Naive thymus-derived CD8-positive, alpha-beta T cell (primary cell): ENCODE measurements around the gene LAMC2. TPM values are rescaled to one million over a fixed set of nuclear protein-coding genes. Genes with fewer than 3 reads are reported as not detected.
A peak's percentile ranks its signal among the peaks of the same experiment; 100 is the strongest.

Experiments used
- ATAC-seq, 2 donors: fragments of 150-1000 bp; cut with Tn5 transposase in 1 of 2; sonication (Bioruptor Pico), chemical (Tn5 transposase) in 1 of 2; 1 replicate in 1 of 2; 2 replicates in 1 of 2; pipeline ENCODE4 v1.10.0; 2021; ENCODE audit warnings: mild to moderate bottlenecking in 2 of 2, moderate library complexity in 2 of 2
- POLR2A ChIA-PET: fragments of 350-600 bp; sonication (Branson Sonifier 250); formaldehyde crosslinking; loops from one replicate; lab custom pipeline; 2021; ENCODE audit warnings: antibody characterized with exemption; lab: Charles Lee
- DNase-seq, 10 donors: peaks; one replicate each; pipeline versions ENCODE4 v3.0.0 to v3.0.0-alpha.2; 2020 to 2022
- H3K27ac Mint-ChIP-seq, 10 donors: one replicate each; pipeline ENCODE4 v1.8.0; 2020 to 2022; ENCODE audit warnings: mild to moderate bottlenecking in 10 of 10, mixed read lengths in 10 of 10, moderate library complexity in 4 of 10, inconsistent platforms in 1 of 10
- H3K27me3 Mint-ChIP-seq, 5 donors: one replicate each; pipeline ENCODE4 v1.8.0; 2021 to 2022; ENCODE audit warnings: mixed read lengths in 5 of 5
- H3K36me3 Mint-ChIP-seq, 3 donors: one replicate each; pipeline ENCODE4 v1.8.0; 2020 to 2022; ENCODE audit warnings: mixed read lengths in 3 of 3, mild to moderate bottlenecking in 2 of 3, inconsistent platforms in 1 of 3
- H3K4me1 Mint-ChIP-seq, 4 donors: one replicate each; pipeline ENCODE4 v1.8.0; 2021 to 2022; ENCODE audit warnings: mixed read lengths in 4 of 4
- H3K4me3 Mint-ChIP-seq, 10 donors: one replicate each; pipeline ENCODE4 v1.8.0; 2020 to 2022; ENCODE audit warnings: mild to moderate bottlenecking in 10 of 10, mixed read lengths in 10 of 10, moderate library complexity in 6 of 10, inconsistent platforms in 1 of 10
- H3K9me3 Mint-ChIP-seq, 9 donors: one replicate each; pipeline ENCODE4 v1.8.0; 2020 to 2022; ENCODE audit warnings: mixed read lengths in 9 of 9, mild to moderate bottlenecking in 3 of 9, inconsistent platforms in 1 of 9, moderate library complexity in 1 of 9
- polyA plus RNA-seq, 3 donors: library from polyadenylated mRNA; unstranded; fragments of 300-500 nt; fragmentation: Illumina TruSeq; gene quantifications; one replicate each; pipeline ENCODE4 v1.2.3, GENCODE V29; 2021
- total RNA-seq, 8 experiments: library from RNA in 2 of 8; stranded (reverse) in 2 of 8; gene quantifications; one replicate each; pipeline ENCODE4 v1.2.3 and lab custom pipeline; 2021 to 2026

Gene LAMC2
- total and polyA plus RNA-seq, 5 experiments from 2014 or later, result not detected

GRCh38 chr1:183279835-183280234 is 93.8 kb downstream of the LAMC2 start:
- Mint-ChIP-seq H3K4me3 (no peak overlapping the region), H3K27me3 (peaks cover 0 to 22% (median 10%) of the 10 kb centered on the region in 5 donors), H3K36me3 (no peaks in the 10 kb centered on the region), H3K27ac (peak overlapping the region in 2 of 10 donors; percentile 57 to 71), H3K4me1 (peaks cover 0 to 4% (median 1%) of the 10 kb centered on the region in 4 donors), H3K9me3 (no peaks in the 10 kb centered on the region)
- no peak for DNase-seq
- no peak for ATAC-seq
- POLR2A ChIA-PET, result no interaction called here

- no peak overlapping the region for H3K27ac Mint-ChIP-seq
- H3K9me3 Mint-ChIP-seq, result no peaks in the 10 kb centered on the region
- no peak overlapping the region for H3K4me3 Mint-ChIP-seq
- ATAC-seq, result no peak
- POLR2A ChIA-PET, result no interaction called here
- no peak for DNase-seq
- H3K36me3 Mint-ChIP-seq, result no peaks in the 10 kb centered on the region
- H3K4me1 Mint-ChIP-seq, result peaks cover 0 to 4% (median 1%) of the 10 kb centered on the region in 4 donors
- H3K27me3 Mint-ChIP-seq, result peaks cover 0 to 22% (median 10%) of the 10 kb centered on the region in 5 donors
Observed at GRCh38 chr1:183281039-183281438, 95.0 kb downstream of the LAMC2 start.

GRCh38 chr1:183281553-183282091 is 95.6 kb downstream of the LAMC2 start:
- H3K4me1 Mint-ChIP-seq, result peaks cover 0 to 4% (median 1%) of the 10 kb centered on the region in 4 donors
- DNase-seq (peak; percentile 32 to 76 (median 52)), ATAC-seq (peak; percentile 61 to 68)
- H3K27me3 Mint-ChIP-seq, result peaks cover 0 to 22% (median 10%) of the 10 kb centered on the region in 5 donors
- POLR2A ChIA-PET, result interaction anchor here (0.6 kb wide), 1 partner anchor 309 kb away, joined by 5 read pairs; no protein-coding TSS in a partner anchor
- H3K36me3 Mint-ChIP-seq, result no peaks in the 10 kb centered on the region
- H3K4me3 Mint-ChIP-seq, result no peak overlapping the region
- peak overlapping the region in 1 of 10 donors; percentile 4 for H3K27ac Mint-ChIP-seq
- no peaks in the 10 kb centered on the region for H3K9me3 Mint-ChIP-seq

- POLR2A ChIA-PET, result interaction anchor here (0.6 kb wide), 1 partner anchor 309 kb away, joined by 5 read pairs; no protein-coding TSS in a partner anchor
- DNase-seq (no peak), ATAC-seq (no peak)
- no peaks in the 10 kb centered on the region for H3K36me3 Mint-ChIP-seq
- peak overlapping the region in 1 of 10 donors; percentile 60 for H3K27ac Mint-ChIP-seq
- H3K9me3 Mint-ChIP-seq, result no peaks in the 10 kb centered on the region
- H3K27me3 Mint-ChIP-seq, result peaks cover 0 to 22% (median 10%) of the 10 kb centered on the region in 5 donors
- H3K4me3 Mint-ChIP-seq, result no peak overlapping the region
- H3K4me1 Mint-ChIP-seq, result peaks cover 0 to 4% (median 1%) of the 10 kb centered on the region in 4 donors
Observed at GRCh38 chr1:183282101-183282855, 96.2 kb downstream of the LAMC2 start.

- H3K4me1 Mint-ChIP-seq, result peaks cover 0 to 4% (median 1%) of the 10 kb centered on the region in 4 donors
- H3K27me3 Mint-ChIP-seq, result peaks cover 0 to 22% (median 10%) of the 10 kb centered on the region in 5 donors
- no peak overlapping the region for H3K4me3 Mint-ChIP-seq
- POLR2A ChIA-PET, result no interaction called here
- H3K36me3 Mint-ChIP-seq, result no peaks in the 10 kb centered on the region
- peak overlapping the region in 1 of 10 donors; percentile 21 for H3K27ac Mint-ChIP-seq
- DNase-seq (no peak), ATAC-seq (no peak)
- no peaks in the 10 kb centered on the region for H3K9me3 Mint-ChIP-seq
Observed at GRCh38 chr1:183283286-183283685, 97.2 kb downstream of the LAMC2 start.

- H3K27ac Mint-ChIP-seq, result no peak overlapping the region
- H3K4me1 Mint-ChIP-seq, result peaks cover 0 to 4% (median 1%) of the 10 kb centered on the region in 4 donors
- no peak for ATAC-seq
- no peaks in the 10 kb centered on the region for H3K9me3 Mint-ChIP-seq
- POLR2A ChIA-PET, result no interaction called here
- no peak overlapping the region for H3K4me3 Mint-ChIP-seq
- H3K36me3 Mint-ChIP-seq, result no peaks in the 10 kb centered on the region
- peaks cover 0 to 22% (median 10%) of the 10 kb centered on the region in 5 donors for H3K27me3 Mint-ChIP-seq
- no peak for DNase-seq
Observed at GRCh38 chr1:183284086-183284485, 98.0 kb downstream of the LAMC2 start.

- Mint-ChIP-seq H3K27ac (no peak overlapping the region), H3K9me3 (no peaks in the 10 kb centered on the region), H3K4me1 (peaks cover 0 to 4% (median 0%) of the 10 kb centered on the region in 4 donors), H3K27me3 (peaks cover 0 to 22% (median 10%) of the 10 kb centered on the region in 5 donors), H3K4me3 (no peak overlapping the region), H3K36me3 (no peaks in the 10 kb centered on the region)
- POLR2A ChIA-PET, result no interaction called here
- no peak for DNase-seq
- ATAC-seq, result no peak
Observed at GRCh38 chr1:183285256-183285655, 99.2 kb downstream of the LAMC2 start.

- Mint-ChIP-seq H3K36me3 (no peaks in the 10 kb centered on the region), H3K4me3 (no peak overlapping the region), H3K27me3 (peaks cover 0 to 22% (median 10%) of the 10 kb centered on the region in 5 donors), H3K9me3 (no peaks in the 10 kb centered on the region), H3K27ac (peak overlapping the region in 2 of 10 donors; percentile 7 to 27), H3K4me1 (peaks cover 0 to 4% (median 0%) of the 10 kb centered on the region in 4 donors)
- DNase-seq, result no peak
- POLR2A ChIA-PET, result no interaction called here
- no peak for ATAC-seq
Observed at GRCh38 chr1:183285746-183286145, 99.7 kb downstream of the LAMC2 start.

- Mint-ChIP-seq H3K27ac (no peak overlapping the region), H3K27me3 (peaks cover 0 to 13% (median 9%) of the 10 kb centered on the region in 5 donors), H3K36me3 (no peaks in the 10 kb centered on the region), H3K4me1 (peaks cover 0 to 3% (median 0%) of the 10 kb centered on the region in 4 donors), H3K9me3 (no peaks in the 10 kb centered on the region), H3K4me3 (no peak overlapping the region)
- POLR2A ChIA-PET, result no interaction called here
- DNase-seq (no peak), ATAC-seq (no peak)
Observed at GRCh38 chr1:183287191-183287675, 101.2 kb downstream of the LAMC2 start.

- no peaks in the 10 kb centered on the region for H3K9me3 Mint-ChIP-seq
- no peaks in the 10 kb centered on the region for H3K36me3 Mint-ChIP-seq
- H3K27ac Mint-ChIP-seq, result peak overlapping the region in 2 of 10 donors; percentile 4 to 53
- POLR2A ChIA-PET, result no interaction called here
- peaks cover 0 to 2% (median 0%) of the 10 kb centered on the region in 4 donors for H3K4me1 Mint-ChIP-seq
- ATAC-seq (no peak), DNase-seq (no peak)
- H3K27me3 Mint-ChIP-seq, result peaks cover 0 to 12% (median 6%) of the 10 kb centered on the region in 5 donors
- H3K4me3 Mint-ChIP-seq, result no peak overlapping the region
Observed at GRCh38 chr1:183288583-183288982, 102.5 kb downstream of the LAMC2 start.

- Mint-ChIP-seq H3K27ac (peak overlapping the region in 1 of 10 donors; percentile 53), H3K27me3 (peaks cover 0 to 8% (median 5%) of the 10 kb centered on the region in 5 donors), H3K9me3 (no peaks in the 10 kb centered on the region), H3K4me3 (no peak overlapping the region), H3K4me1 (peaks cover 0 to 2% (median 0%) of the 10 kb centered on the region in 4 donors), H3K36me3 (no peaks in the 10 kb centered on the region)
- DNase-seq, result no peak
- POLR2A ChIA-PET, result no interaction called here
- no peak for ATAC-seq
Observed at GRCh38 chr1:183289051-183289496, 103.0 kb downstream of the LAMC2 start.

- POLR2A ChIA-PET, result no interaction called here
- Mint-ChIP-seq H3K9me3 (no peaks in the 10 kb centered on the region), H3K36me3 (no peaks in the 10 kb centered on the region), H3K4me1 (no peaks in the 10 kb centered on the region), H3K27ac (no peak overlapping the region), H3K27me3 (peaks cover 0 to 5% (median 0%) of the 10 kb centered on the region in 5 donors), H3K4me3 (no peak overlapping the region)
- no peak for ATAC-seq
- no peak for DNase-seq
Observed at GRCh38 chr1:183290628-183291027, 104.6 kb downstream of the LAMC2 start.
